Endometrium (tissue), 2 donors: ENCODE measurements around the gene CUL4A.
"Not testable (repeated sequence)": the region's sequence is repeated elsewhere in the genome, so short reads cannot be mapped to it uniquely, and the experiment has no call there.

ENCODE experiments used
- FAIRE-seq: peaks from 2 replicates; lab custom pipeline; 2012; peaks lifted over from hg19 to GRCh38; lab: Jason Lieb, UNC
- donor health status: control.
- donor health status: control.

CUL4A gene

GRCh38 chr13:113239986-113240385 is 30.6 kb downstream of the CUL4A start:
- no peak for FAIRE-seq

GRCh38 chr13:113241623-113242022 is 32.2 kb downstream of the CUL4A start:
- FAIRE-seq: not testable (repeated sequence)

GRCh38 chr13:113243847-113244246 is 34.4 kb downstream of the CUL4A start:
- no peak for FAIRE-seq

- no peak for FAIRE-seq
Observed at GRCh38 chr13:113245849-113246796, 36.7 kb downstream of the CUL4A start.

- no peak for FAIRE-seq
Observed at GRCh38 chr13:113252516-113253095, 43.2 kb downstream of the CUL4A start.

- FAIRE-seq: not testable (repeated sequence)
Observed at GRCh38 chr13:113257908-113258307, 48.5 kb downstream of the CUL4A start.

GRCh38 chr13:113258321-113259054 is 49.1 kb downstream of the CUL4A start:
- no peak for FAIRE-seq

GRCh38 chr13:113260996-113261395 is 51.6 kb downstream of the CUL4A start:
- FAIRE-seq: no peak

- FAIRE-seq: not testable (repeated sequence)
Observed at GRCh38 chr13:113263016-113263415, 53.6 kb downstream of the CUL4A start.

GRCh38 chr13:113267642-113268405 is 58.4 kb downstream of the CUL4A start:
- no peak for FAIRE-seq

- FAIRE-seq: no peak
Observed at GRCh38 chr13:113272031-113272430, 62.6 kb downstream of the CUL4A start.

GRCh38 chr13:113272701-113273181 is 63.3 kb downstream of the CUL4A start:
- FAIRE-seq: no peak

GRCh38 chr13:113273321-113273720 is 63.9 kb downstream of the CUL4A start:
- FAIRE-seq: no peak

GRCh38 chr13:113273851-113274590 is 64.6 kb downstream of the CUL4A start:
- no peak for FAIRE-seq

GRCh38 chr13:113274721-113275120 is 65.3 kb downstream of the CUL4A start:
- no peak for FAIRE-seq

GRCh38 chr13:113275387-113275786 is 66.0 kb downstream of the CUL4A start:
- no peak for FAIRE-seq

GRCh38 chr13:113280126-113280525 is 70.7 kb downstream of the CUL4A start:
- FAIRE-seq: no peak

GRCh38 chr13:113283904-113284303 is 74.5 kb downstream of the CUL4A start:
- FAIRE-seq: no peak

- no peak for FAIRE-seq
Observed at GRCh38 chr13:113288880-113289279, 79.5 kb downstream of the CUL4A start.

- FAIRE-seq: no peak
Observed at GRCh38 chr13:113291129-113291528, 81.7 kb downstream of the CUL4A start.
